GM13976 (cell line): Measurements from ENCODE around the gene FKTN.

Experiments used
- DNase-seq: peaks from one replicate; pipeline ENCODE4 v3.0.0; 2012; ENCODE audit warnings: low spot score
- in situ Hi-C: fragments of 300-500 bp; cut with MboI; formaldehyde crosslinking; loops from one replicate; pipeline ENCODE4 v1.12.0; 2022; ENCODE audit warnings: low sequenced_read_pairs, mixed read lengths, inconsistent platforms; ENCODE audit not compliant: unreplicated experiment
- TF ChIP-seq, protein P1 (sequence below): IDR thresholded peaks from 2 replicates; pipeline ENCODE4 v1.5.1; 2012; ENCODE audit warnings: borderline replicate concordance, mild to moderate bottlenecking; ENCODE audit not compliant: insufficient read depth; ENCODE audit errors: extremely low read depth, missing control alignments, control extremely low read depth

FKTN gene

DNA sequence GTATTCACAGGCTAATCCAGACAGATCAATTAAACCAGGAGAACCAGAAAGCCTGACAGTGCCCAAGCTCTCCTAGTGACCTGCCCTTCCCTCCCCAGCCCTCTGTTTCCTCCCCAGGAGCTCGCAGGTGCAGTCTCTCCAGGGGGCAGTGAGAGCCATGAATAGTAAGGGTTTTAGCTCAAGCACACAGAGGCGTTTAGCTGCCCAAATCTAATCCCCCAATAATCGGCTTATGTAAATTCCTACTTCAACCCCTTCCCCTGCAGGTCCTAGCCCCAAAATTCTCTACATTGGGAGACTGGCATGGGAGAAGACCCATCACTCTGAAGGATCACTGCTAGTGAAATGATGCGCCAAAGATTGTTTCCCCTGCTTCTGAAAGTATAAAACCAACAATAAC, 93.9 kb downstream of the FKTN start:
- TF ChIP-seq, protein P1, sequence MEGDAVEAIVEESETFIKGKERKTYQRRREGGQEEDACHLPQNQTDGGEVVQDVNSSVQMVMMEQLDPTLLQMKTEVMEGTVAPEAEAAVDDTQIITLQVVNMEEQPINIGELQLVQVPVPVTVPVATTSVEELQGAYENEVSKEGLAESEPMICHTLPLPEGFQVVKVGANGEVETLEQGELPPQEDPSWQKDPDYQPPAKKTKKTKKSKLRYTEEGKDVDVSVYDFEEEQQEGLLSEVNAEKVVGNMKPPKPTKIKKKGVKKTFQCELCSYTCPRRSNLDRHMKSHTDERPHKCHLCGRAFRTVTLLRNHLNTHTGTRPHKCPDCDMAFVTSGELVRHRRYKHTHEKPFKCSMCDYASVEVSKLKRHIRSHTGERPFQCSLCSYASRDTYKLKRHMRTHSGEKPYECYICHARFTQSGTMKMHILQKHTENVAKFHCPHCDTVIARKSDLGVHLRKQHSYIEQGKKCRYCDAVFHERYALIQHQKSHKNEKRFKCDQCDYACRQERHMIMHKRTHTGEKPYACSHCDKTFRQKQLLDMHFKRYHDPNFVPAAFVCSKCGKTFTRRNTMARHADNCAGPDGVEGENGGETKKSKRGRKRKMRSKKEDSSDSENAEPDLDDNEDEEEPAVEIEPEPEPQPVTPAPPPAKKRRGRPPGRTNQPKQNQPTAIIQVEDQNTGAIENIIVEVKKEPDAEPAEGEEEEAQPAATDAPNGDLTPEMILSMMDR = no peak
- in situ Hi-C loops = no loop called here
- DNase-seq = no peak

DNA sequence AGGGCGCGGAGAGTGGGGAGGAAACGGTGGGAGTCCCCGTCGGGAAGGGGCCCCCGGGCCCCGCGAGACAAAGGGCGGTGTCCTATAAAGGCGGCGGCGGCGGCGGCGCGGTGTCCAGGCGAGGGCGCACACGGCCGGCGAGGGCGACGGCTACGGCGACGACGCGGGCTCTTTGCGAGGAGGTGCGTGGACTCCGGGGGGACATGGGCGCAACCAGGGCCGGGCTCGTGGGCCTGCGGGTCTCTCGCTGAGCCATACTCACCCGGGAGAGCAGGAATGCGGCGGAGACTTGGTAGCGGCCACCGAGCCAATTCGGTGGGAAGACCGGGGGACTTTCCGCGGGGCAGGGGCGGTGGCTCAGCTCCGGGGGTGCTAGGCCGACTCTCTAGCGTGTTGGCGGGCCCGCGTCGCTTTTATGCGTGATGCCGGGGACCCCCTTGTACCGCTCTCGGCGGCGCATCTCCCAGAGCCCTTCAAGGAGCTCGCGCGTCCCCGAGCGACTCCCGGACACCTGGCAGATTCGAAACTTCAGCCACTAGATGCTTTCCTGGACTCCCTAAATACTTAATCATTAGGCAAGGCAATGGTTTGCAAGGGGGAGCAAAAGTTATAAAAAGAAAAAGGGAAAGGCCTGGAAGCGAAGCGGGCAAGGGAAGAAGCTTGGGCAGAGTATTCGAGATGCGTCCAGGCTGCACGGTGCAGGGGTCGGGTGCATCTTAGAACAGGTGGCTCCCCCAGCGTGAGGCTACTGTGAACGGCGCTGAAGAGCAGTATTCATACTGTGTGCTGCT, 98.4 kb downstream of the FKTN start:
- peak; percentile 83 for DNase-seq
- TF ChIP-seq, protein P1 = peak; percentile 70
- in situ Hi-C loops = no loop called here

DNA sequence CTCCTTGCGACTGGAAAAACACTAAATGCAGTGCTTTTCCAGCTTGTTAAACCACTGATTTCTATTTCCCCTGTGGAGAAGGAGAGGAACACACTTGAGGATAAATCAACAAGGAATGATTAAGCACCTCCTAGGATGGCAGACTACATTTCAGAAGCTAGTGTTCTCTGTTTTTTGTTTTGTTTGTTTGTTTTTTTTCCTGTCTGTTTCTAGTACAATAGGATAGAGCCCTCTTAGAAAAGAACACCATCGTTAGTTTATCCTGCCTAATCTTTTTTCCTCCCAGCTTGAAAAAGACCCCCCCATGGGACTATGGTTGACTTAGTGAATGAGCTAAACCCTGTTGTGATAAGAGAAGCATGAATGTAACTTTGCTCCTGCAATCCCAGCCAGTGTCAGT, 100.4 kb downstream of the FKTN start:
- TF ChIP-seq, protein P1 = no peak
- no peak for DNase-seq
- in situ Hi-C loops = no loop called here

DNA sequence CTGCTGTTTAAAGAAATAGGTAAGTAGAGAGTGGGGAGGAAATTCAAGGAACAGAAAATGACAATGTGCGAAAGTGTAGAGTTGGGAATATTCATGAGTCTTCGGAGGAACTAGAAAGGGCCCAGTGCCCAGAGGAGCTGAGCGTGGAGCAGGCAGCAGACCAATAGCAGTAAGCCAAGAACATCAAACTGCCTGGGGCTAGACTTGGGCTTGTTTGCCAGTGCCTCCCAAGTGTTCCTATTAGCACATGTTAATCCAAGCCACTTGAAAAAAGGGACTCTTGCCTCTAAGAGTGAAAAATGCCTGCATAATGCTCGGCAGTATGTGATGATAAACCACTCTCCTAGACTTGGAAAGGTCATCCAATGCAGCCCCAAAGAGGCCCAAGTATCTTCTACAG, 103.1 kb downstream of the FKTN start:
- in situ Hi-C loops = no loop called here
- no peak for DNase-seq
- TF ChIP-seq, protein P1 = no peak

DNA sequence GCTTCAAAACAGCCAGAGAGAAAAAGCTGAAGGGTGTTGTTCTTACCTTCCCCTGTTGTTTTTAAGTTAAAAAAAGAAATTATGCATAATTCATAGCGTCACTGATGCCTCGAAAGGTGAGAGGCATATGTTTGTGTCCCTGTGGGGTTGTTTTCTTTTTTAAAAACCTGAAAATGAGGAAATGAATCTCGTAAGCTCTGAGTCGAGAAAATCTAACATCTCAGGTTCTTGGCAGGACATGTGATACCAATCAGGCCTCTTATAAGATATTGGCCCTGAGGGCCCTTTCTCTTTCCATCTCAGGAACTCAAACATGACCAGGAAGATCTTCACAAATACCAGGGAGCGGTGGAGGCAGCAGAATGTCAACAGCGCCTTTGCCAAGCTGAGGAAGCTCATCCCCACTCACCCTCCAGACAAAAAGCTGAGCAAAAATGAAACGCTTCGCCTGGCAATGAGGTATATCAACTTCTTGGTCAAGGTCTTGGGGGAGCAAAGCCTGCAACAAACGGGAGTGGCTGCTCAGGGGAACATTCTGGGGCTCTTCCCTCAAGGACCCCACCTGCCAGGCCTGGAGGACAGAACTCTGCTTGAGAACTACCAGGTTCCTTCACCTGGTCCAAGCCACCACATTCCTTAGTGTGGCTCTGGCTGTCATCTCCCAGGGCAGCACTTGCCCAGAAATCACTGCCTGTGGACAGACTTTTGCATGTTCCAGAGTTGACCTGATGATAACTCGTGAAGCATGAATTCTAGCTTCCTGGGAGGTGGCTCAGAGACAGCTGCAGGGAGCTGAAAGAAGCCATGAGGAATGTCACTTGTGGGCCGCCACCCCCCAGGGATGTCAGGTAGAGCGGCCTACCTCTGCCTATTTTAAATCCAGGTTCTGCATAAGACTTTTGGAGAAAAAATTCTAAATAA, 104.5 kb downstream of the FKTN start, which contains the start of gene TAL2:
Gene TAL2, plus strand, starts transcription at position 274 of the 921 bp plus-strand sequence. Its CDS starts 40 bp downstream, at position 314.
- TF ChIP-seq, protein P1 = no peak
- in situ Hi-C loops = no loop called here
- peak; percentile 42 for DNase-seq

DNA sequence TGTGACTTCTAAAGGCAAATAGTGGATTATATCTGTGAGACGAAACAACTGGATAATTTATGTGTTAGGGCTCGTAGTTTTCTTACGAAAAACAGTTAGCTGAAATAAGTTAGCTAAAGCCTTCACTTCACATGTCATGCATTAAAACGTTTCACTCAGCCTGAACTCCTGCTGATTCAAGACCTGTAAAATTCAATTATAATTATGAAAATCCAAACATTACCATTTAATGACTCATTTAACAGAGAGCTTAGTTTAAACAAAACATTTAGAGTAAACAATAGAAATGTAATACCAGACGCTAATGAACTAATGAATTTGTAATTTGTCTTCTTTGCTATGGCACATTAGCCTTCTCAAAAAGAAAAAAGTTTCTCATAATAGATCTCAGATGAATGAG, 106.0 kb downstream of the FKTN start:
- in situ Hi-C loops = no loop called here
- DNase-seq = no peak
- TF ChIP-seq, protein P1 = no peak
